Superior temporal gyrus (tissue), 1 donor: ENCODE data around the gene DUSP28.

Experiments
- DNase-seq: peaks from one replicate; pipeline ENCODE4 v3.0.0-alpha.2; 2016; ENCODE audit errors: extremely low spot score

DUSP28 gene

DNA sequence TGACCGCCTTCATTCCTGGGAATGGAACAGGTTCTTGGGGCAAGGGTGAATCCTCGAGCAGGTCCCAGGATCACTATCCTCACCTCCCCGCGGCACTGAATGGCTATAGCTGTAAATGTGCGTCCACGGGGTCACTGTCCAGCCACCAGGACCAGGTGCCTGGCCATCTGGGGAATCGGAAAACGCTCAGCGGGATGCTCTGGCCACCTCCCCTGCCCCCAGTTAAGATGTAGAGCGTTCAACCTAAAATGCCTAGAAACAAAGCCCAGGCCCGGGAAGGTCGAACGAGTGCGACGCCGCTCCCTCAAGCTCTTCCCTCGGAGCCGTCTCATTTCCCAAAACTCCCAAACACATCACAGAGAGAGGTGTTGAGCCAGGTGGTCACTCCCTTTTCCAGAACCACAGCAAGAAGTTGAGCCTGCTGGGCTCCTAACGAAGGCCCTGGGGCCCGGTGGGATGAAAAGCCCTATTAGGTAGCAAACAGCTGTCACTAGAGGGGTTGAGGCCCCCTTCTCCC is 25.6 kb downstream of the DUSP28 start:
- no peak for DNase-seq

DNA sequence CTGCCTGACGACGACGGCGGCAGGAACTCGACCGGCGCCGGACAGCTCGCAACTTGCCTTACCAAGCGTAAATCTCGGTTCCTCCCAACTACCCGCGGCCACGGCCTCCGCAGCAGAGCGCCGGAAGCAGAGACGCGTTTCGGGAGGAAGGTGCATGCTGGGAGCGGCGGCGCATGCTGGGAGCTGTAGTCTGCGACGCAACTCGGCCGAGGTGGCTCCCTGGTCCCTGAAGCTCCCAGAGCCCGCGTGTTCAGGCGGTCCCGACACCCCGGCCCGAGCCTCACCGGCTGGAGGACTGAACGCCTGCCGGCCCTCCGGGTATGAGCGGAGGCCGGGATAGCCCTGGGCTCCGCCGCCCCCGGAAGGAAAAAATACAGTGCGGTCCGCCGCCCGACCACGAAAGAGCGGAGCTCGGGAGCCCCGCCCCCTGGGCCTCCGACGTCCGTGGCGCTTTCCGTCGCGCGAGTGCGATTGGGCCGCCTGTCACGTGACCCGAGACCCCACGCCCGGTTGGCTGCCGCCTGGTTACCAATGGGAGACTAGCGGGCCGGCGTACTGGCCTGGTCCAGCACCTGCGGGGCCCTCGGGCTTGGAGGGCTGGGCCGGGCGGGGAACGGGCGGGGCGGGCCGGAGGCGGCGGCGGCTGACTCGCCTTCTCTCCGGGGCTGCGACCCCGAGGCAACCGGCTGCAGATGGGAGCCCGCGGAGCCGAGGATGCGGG is 26.2 kb downstream of the DUSP28 start, which contains the start of gene CAPN10:
Gene CAPN10 (plus strand): TSS at position 537 of the 721 bp plus-strand sequence. CDS start 178 bp downstream, at position 715.
- DNase-seq = peak; percentile 98

DNA sequence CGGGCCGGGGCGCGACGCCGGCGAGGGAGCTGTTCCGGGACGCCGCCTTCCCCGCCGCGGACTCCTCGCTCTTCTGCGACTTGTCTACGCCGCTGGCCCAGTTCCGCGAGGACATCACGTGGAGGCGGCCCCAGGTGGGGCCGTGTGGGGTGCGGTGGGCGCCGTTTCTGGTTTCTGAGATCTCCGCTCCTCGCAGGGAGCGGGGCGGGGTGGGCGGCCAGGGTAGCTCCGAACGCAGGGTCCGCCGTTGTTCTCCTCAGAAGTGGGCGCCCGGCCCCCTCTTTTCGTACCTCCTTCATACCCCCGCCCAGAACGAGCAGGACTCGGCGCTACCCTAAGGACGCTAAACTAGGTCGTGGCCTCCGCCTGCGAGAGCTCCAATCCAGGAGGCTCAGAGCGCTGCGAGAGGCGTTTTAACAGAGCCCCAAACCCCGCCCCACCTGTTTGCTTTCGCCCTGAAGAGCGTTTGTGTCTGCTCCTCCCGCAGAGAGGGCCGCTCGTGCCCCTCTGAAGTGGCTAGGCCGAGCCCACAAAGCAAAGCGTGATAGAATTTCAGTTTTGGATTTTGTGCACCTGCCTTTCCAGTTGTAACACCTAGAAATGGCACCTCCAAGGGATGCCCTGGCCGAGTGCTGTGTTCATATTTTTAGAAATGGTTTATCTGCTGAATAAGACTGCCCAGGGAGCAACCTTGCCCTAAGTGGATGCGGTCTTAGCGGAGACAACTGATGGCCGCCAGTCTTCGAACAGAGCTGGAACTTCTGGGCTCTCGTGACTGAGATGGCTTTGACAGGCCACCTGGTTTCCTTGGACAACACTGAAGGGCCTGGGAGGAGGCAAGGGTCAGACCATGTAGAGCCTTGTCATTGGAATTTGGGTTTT is 27.0 kb downstream of the DUSP28 start:
- DNase-seq = no peak

DNA sequence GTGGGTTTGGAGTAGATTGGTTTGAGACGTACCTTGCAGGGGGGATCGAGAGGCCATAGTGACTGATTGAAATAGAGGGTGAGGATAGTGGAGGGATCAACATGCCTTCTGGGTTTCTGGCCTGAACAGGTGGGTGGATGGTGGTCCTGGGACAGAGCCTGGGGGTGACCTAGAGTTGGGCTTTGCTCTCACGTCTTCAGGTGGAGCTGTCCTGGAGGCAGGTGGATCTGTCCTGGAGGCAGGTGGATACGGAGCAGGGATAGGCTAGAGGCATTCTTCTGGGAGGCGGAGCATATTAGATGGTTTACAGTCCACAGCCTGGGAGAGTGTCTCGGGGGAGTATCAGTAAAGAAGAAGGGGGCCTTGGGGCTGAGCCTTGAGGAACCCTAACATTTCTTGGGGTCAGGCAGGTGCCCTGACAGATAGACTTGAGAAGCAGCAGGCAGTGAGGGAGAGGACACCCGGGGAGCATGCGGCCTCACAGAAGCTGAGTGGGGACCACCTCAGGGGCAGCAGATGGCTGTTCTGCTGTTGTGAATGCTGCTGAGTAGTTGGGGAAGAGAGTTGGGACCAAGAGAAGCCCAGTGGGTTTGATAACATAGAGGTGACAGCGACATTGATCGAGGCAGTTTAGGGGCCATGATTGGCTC is 28.0 kb downstream of the DUSP28 start:
- DNase-seq = no peak

DNA sequence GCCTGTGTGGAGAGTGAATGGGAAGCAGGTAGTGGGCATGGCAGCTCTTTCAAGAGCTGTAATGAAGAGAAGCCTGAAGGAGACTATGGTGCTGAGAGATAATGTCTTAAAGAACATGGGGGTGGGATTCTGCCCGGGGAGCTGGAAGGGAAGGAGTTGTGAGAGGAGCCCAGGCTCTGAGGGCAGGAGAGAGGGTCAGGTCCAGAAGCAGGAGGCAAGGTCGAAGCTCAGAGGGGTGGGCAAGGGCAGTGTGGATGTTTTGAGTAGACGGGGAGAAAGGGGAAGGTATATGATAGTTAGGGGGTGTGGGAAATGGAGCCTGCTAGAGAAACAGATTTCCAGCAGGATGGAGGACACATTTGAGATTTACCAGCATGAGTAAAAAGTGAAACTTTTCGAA is 28.5 kb downstream of the DUSP28 start:
- no peak for DNase-seq

DNA sequence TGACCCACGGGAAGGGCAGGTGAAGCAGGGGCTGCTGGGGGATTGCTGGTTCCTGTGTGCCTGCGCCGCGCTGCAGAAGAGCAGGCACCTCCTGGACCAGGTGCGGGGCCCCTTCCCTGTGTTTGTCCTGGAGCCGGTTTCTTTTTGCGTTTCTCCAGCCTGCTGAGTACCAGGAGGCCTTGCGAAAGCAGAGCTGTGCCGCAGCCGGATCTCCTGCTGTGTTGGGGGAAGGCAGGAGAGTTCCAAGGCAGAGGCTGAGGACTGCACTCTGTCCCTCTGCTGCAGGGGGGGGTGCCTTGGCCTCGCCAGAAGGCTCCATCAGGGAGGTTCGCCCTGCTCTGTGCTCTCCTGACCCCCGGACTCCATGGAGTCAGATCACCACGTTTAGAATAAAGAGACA is 29.2 kb downstream of the DUSP28 start:
- no peak for DNase-seq

DNA sequence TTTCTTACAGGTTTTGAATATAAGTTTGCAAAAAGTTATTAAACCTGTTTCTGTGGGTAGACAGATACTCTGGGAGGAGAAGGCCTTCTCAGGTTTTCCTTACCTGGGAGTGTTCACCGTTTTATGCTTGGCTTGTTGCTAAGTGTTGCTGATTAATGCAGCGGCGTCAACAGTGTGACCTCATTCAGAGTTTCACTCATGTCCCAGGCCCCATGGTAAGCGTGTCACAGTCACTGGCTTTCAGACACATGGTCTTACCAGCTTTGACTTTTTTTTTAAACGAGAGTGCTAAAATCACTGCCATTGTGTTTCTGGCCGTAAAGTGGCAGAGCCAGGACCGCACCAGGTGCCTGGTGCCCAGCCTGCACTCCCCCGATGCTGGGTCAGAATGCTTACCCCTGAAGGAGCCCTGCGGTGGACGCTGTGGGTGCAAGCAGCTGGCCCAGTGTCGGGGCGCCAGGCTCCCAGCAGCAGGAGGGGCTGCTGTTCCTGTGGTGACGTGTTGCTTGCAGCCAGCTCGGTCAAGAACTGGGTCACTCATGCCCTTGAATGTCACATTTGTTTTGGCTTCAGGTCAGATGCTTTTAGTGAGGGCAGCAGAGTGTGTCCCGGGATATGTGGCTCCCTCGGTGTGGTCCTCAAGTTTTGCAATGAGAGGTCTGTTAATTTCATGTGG is 29.8 kb downstream of the DUSP28 start:
- no peak for DNase-seq

DNA sequence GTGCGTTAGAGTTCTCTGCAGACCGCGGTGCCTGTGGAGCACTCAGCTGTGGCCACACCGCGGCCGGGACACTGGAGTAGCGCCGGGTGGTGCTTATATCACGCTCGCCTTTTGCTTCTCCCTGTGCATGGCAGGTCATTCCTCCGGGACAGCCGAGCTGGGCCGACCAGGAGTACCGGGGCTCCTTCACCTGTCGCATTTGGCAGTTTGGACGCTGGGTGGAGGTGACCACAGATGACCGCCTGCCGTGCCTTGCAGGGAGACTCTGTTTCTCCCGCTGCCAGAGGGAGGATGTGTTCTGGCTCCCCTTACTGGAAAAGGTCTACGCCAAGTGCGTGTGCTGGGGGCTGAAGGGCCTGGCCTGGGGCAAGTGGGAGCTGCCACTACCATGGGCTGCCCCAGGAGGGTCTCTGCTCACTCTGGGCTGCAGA is 30.5 kb downstream of the DUSP28 start:
- DNase-seq = no peak

DNA sequence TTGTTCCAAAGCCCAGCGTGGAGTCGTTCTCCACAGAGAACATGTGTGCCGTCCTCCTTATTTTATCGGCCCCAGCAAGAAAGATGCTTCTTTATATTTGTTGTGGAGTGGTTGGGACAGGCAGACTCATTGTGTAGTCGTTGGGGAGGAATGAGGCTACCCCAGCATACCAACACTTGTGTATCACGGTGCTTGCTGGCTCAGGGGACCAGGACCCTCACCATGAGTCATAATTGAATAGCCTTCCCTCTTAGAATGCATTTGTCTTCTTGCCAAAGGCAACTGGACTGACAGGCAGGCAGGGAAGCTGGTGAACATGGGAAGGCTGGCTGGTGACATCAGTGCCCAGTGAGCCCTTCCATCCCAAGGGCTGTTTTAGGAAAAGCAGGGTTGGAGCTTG is 31.1 kb downstream of the DUSP28 start:
- no peak for DNase-seq

DNA sequence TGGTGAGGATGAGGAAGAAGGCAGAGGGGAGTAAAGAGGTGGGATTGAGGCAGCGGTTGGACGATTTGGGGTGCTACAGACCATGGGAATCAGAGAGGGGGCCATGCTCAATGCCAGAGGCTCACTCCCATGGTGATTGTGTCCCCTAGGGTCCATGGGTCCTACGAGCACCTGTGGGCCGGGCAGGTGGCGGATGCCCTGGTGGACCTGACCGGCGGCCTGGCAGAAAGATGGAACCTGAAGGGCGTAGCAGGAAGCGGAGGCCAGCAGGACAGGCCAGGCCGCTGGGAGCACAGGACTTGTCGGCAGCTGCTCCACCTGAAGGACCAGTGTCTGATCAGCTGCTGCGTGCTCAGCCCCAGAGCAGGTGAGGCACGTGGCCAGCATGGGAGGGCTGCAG is 31.6 kb downstream of the DUSP28 start:
- DNase-seq = no peak

DNA sequence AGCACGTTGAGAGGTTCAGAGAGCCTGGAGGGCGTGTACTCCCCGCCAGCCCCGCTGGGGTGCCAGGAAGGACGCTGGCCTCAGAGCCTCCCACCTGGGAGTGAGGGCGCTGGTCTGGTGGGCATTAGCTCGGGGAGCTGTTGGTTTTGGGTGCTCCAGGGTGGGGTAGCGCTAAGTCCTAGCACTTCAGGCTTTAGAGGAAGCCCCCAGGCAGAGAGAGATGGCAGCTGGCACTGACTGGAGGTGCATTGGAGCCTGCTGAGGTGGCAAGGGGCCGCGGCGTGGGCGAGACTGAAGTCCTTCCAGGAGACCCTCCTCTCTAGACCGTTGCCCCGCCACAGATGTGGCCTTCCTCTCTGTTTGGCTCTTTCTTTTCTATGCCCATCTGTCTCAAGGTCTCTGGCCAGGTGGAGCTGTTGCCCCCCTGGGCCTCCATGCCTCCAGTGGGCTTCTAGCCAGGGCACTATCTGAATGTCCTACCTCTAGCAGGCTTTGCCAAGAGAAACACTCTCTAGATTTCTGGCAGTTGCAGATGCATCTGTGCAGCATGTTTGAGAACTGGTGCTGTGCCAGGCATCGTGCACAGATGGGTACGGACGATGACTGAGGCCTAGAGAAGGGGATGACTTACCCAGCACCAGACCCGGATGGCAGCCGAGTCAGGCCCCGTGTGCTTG is 33.0 kb downstream of the DUSP28 start:
- DNase-seq = peak; percentile 23

DNA sequence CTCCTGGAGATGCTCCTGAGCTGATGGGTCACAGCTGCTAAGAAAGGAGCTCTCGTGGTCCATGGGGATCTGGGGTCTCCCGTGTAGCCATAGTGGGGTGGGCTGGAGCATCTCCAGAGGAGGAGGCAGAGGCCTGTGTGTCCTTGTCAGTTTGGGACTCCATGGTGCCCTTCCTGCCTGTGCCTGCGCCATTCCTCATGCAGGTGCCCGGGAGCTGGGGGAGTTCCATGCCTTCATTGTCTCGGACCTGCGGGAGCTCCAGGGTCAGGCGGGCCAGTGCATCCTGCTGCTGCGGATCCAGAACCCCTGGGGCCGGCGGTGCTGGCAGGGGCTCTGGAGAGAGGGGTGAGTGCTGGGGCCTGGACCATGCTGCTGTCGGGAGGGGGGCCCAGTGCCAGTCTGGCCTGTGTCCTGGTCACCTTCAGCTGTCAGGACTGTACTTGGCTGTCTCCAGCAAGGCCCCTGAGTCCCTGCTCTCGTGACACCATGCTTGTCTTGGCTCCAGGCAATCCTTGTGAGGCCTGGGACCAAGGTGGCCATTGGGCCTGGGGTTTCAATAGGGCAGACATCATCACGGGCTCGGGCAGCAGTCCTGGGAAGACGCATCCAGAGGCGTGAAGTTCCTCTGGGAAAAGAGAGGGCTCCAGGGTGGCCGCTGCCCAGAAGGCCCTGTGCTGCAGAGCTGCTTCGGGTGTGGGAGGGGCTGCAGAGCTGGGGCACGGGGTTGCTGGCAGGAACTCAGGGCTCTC is 33.7 kb downstream of the DUSP28 start:
- DNase-seq = no peak

DNA sequence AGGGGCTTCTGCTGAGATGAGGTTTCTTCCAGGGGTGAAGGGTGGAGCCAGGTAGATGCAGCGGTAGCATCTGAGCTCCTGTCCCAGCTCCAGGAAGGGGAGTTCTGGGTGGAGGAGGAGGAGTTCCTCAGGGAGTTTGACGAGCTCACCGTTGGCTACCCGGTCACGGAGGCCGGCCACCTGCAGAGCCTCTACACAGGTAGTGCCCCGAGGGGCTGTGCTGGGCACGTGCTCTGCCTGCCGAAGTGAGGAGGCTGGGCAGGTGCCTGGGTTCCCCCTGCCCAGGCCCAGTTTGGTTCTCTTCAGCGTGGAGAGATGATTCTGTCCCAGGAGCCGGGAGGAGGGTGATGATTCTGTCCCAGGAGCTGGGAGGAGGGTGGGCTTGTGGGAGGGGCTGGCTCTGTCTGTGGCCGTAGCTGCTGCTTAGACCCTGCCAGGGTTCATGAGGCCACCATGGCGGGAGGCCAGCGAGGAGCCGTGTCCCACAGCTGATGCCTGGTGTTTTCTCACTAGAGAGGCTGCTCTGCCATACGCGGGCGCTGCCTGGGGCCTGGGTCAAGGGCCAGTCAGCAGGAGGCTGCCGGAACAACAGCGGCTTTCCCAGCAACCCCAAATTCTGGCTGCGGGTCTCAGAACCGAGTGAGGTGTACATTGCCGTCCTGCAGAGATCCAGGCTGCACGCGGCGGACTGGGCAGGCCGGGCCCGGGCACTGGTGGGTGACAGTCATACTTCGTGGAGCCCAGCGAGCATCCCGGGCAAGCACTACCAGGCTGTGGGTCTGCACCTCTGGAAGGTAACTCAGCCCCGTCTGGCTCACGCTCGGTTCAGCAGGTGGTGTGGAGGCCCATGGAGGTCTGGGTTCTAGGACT is 34.6 kb downstream of the DUSP28 start:
- DNase-seq = no peak

DNA sequence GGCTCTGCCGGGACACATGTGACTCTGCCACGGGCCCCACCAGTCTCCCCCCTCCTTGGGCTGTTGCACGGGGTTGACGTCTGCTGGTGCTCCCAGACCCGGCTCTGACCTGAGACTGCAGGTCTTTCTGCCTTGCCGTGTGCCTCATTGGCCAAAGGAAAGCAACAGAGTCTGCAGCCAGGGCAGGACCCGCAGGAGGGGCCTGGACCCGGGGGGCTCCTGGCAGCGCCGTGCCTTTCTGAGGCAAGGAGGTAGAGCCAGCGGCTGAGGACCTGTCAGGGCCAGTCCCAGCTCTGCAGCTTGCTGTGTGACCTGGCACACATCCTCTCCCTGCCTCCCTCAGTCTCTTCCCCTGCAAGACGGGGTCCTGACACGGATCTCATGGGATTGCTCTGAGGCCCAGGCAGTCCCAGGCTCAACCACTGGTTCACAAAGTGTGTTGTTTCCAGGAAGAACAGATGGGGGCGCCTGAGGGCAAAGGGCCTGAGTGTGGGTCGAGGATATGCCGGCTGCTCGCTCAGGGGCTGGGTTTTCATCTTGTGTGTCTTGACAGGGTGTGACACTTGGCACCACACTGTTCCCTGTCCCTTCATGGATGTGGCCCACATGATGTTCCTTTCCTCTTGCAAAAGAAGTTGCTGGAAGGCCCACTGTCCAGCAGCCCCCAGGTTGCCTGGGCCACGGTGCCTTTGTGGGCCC is 35.4 kb downstream of the DUSP28 start:
- DNase-seq = no peak

DNA sequence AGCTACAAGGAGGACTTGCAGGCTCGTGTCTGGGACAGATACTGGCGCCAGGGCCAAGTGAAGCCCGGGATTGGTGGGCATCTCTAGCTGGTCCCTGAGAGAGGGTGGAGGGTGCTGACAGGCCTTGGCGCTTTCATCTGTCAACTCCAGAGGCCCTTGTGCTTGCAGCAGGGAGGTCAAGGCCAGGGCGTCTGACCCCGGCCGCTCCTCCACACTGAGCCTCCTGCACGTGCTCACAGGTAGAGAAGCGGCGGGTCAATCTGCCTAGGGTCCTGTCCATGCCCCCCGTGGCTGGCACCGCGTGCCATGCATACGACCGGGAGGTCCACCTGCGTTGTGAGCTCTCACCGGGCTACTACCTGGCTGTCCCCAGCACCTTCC is 35.9 kb downstream of the DUSP28 start:
- DNase-seq = no peak

DNA sequence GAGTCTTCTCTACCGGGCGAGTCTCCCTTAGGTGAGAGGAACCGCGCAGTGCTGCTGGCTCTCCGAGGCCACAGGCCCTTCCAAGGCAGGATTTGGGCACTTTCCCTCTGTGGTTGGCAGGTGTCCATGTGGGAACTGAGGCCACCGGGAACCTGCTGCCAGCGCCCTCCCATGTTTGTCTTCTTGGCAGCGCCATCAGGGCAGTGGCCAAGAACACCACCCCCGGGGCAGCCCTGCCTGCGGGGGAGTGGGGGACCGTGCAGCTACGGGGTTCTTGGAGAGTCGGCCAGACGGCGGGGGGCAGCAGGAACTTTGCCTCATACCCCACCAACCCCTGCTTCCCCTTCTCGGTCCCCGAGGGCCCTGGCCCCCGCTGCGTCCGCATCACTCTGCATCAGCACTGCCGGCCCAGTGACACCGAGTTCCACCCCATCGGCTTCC is 36.4 kb downstream of the DUSP28 start:
- peak; percentile 66 for DNase-seq

DNA sequence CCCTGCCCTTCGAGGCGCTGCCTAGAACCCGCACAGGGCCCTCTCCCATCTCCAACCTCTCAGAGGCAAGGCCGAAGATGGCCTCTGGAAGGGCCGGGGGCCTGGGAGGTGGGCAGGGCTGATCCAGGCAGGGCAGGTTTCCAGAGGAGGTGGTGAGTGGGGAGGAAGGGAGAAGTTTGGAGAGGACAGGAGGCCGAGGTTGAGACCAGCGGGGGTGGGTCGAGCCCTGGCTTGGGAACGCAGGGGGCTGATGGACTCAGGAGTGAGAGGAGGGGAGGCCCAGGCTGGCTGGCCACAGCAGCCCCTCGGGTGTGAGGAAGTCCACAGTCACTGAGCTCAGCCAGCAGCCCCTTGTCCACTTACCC is 36.9 kb downstream of the DUSP28 start:
- no peak for DNase-seq

DNA sequence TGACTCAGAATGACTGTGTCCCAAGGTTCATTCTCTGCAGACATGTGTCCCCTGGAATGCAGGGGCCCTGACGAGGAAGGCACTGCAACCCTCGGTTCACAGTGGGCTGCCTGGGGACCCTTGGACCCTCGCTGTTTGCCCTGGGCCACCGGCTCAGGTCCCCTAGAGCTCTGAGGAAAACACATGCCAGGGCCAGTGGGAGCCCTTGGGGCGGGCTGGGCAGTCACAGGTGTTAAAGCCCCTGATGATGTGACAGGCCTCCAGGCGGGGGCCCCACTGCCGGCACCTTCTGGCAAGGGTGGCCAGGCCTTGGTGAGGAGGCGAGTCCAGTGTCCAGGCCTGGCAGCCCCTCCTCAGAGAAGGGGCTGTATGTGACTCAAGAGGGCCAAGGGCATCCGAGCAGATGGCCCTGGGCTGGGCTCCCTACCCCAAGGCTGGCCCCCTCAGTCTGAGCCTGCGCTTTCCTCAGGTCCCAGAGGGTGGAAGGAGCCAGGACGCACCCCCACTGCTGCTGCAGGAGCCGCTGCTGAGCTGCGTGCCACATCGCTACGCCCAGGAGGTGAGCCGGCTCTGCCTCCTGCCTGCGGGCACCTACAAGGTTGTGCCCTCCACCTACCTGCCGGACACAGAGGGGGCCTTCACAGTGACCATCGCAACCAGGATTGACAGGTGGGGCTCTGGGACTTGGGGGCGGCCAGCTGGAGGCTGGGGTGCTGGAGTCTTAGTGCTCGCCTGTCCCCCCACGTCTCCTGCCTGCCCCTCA is 37.4 kb downstream of the DUSP28 start:
- DNase-seq = no peak
